SW 1271 (cell line): Measurements from ENCODE around the gene PTPN22.
A peak's percentile ranks its signal among the peaks of the same experiment; 100 is the strongest.
"Not testable (repeated sequence)": the region's sequence is repeated elsewhere in the genome, so short reads cannot be mapped to it uniquely, and the experiment has no call there.

Experiments
- DNase-seq, 2 experiments: peaks; one replicate each; lab custom pipeline; 2025; lab: John Stamatoyannopoulos, UW

Gene PTPN22

DNA sequence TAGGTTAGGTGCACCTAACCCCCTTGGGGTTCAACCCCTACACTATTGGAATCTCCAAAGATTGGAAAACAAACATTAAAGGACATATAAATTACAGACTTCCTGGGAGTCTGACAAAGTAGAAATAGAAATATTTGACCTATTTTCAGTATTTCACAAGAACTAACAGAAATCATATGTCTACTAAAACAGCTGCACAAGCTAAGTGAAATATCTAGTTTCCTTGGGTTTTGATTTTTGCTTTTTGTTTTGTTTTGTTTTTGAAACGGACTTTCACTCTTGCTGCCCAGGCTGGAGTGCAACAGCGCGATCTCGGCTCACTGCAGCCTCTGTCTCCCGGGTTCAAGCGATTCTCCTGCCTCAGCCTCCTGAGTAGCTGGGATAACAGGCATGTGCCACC lies 18.8 kb downstream of the PTPN22 start:
- not testable (repeated sequence) for DNase-seq

DNA sequence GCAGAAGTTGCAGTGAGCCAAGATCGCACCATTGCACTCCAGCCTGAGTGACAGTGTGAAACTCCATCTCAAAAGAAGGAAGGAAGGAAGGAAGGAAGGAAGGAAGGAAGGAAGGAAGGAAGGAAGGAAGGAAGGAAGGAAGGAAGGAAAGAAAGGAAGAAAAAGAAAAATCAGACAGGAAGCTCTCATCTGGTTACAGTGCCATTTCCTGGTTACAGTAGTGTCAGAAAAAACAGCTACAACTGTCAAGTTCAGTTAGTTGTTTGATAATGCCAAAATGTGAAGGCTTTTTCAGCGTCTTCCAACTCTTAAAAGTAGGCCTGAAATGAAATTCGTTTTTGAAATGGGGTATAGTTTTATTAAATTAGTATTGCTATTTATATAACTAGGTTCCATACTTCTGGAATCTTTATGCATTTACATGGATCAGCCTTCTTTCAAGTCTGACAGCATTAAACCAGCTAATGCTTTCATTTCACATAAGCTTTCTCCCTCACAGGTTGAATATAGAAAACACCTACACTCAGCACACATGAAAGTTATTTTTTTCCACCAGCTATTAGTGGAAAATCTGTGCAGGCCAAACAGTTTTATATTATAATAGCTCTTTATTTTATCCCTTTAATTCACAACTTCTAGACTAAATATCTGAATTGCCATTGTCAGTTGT lies 21.2 kb downstream of the PTPN22 start:
- no peak for DNase-seq

DNA sequence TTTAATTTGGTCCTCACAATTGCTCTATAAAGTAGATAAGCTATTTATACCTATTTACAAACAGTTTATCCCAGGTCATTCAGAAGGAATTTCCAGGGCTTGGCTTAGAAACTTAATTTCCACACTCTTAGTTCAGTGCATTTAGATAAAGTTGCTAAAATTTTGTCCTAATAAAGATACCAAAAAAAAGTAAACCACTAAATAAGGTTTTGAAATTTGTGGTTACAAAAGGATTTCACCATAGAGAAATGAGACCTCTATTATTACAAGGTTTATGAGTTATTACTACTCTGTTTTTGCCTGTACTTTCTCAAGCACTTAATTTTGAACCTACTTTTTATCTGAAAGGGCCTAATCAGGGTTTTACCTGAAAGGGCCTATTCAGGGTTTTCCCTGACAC lies 22.4 kb downstream of the PTPN22 start:
- DNase-seq = no peak

DNA sequence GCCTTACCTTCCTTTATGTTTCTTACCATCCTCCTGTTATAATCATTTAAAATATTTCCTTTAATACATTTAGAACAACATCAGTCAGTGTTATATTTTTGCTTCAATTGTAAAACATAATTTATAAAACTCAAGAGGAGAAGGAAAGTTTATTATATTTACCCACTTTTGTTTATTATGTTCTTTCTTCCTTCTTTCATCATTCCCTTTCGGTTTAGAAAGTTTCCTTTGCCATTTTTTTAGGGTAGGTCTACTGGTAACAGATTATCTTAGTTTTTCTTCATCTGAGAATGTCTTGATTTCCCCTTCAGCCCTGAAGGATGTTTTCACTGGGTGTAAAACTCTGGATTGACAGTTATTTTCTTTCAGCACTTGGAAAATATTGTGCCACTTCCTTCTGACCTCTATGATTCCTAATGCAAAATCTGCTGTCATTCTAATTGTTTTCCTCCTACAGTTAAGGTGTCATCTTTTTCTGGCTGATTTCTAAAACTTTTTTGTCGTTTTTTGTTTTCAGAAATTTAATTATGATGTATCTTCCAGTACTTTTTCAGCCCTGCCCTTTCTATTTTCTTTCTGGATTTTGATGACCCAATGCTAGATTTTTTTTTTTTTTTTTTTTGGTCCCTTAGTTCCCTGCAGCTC lies 25.0 kb downstream of the PTPN22 start:
- DNase-seq = no peak

DNA sequence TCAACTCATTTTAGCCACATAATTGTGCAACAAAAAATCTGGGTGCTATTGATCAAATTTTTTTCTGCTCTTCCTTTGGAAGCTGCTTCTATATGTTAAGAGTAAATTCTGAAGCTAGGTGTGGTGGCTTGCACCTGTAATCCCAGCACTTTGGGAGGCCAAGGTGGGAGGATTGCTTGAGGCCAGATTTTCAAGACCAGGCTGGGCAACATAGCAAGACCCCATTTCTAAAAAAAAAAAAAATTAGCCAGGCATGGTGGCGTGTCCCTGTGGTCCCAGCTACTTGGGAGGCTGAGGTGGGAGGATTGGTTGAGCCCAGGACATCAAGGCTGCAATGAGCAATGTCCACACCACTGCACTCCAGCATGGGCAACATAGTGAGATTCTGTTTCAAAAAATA lies 35.0 kb downstream of the PTPN22 start:
- no peak for DNase-seq

DNA sequence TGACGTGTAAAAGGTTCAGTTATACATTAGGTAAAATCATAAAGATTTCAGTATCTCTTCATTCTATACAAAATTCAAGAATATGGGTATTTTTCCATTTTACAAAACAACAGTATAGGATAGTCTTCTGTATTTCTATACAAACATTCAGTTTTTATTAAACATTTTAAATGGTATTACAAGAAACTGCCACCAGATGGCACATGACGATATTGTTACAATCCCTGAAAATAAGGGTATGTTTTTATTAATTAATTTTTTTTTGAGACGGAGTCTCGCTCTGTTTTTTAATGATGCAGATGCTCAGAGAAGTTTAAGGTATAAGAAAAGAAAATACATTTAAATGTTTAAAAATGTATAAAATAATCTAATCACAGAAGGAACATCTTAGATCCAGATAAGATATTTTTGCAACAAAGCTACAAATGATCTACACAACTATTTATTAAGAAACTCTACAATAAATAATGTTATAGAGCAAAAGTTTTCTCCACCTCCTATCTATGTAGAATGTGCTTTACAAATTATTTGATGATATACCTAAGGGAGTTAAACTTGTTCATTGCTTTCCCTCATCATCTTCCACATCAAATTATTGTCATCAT lies 35.7 kb downstream of the PTPN22 start:
- DNase-seq = peak in 1 of 2 experiments; percentile 73

DNA sequence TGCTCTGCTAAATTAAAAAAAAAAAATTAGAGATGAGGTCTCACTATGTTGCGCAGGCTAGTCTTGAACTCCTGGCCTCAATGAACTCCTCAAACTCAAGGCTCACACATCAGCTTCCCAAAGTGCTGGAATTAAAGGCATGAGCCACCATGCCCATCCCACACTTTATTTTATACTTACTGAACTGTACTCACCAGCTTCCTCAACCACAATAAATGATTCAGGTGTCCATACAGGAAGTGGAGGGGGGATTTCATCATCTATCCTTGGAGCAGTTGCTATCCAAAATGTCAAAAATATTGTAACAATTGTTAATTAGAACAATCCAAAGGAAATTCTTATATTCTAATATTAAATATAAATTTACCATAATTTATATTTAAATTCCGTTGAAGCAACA lies 36.8 kb downstream of the PTPN22 start:
- DNase-seq = no peak

DNA sequence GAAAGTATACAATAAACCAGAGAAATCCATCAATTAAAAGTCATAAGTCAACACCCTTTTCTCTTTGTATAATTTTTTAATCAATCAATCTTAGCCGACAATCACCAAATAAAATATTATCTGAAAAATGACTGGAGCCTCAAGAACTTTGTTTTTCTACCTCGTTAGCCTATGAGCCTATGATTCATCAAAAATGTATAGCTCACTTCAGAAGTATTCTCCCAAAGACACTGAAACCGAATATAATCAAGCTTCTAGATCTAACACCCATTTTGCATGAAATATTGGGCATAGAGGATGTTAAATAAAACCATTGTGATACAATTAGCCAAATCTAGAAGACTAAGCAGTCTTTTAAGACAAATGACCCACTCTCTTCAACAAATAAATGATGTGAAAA lies 41.5 kb downstream of the PTPN22 start:
- no peak for DNase-seq

DNA sequence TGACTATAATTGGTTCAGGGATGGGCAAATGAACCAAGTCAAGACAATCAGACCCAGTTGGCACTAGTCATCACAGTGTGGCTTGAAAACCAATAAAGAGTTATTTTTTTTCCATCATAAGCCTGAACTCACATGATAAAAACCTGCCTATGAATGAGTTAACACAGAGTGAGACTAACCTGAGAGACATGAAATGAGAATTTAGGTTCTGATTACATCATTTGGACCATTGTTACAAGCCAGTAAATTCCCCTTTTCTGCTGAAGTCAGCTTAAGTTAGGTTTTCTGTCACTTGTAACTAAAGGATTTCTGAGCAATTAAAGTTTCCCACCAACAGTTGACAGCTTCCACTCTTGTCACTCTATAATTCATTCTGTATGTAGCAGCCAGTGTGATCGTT lies 49.6 kb downstream of the PTPN22 start:
- no peak for DNase-seq

DNA sequence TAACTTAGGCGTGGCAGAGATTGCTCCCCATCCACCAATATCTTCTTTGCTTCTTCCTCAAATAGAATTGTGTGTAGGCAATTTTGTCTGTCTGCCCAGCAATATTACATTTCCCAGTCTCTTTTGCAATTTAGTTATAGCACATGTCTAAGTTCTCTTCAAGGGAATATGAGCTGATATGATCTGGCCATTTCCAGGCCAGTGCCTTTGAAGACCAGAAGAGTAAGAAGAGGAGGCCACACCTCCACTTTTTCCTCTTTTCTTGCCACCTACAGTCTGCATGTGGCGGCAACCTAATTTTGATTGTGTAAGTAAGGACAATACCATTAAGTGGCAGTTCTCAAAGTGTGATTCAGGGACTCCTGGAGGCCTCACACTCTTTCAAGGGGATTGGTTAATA lies 52.9 kb downstream of the PTPN22 start:
- DNase-seq = no peak

DNA sequence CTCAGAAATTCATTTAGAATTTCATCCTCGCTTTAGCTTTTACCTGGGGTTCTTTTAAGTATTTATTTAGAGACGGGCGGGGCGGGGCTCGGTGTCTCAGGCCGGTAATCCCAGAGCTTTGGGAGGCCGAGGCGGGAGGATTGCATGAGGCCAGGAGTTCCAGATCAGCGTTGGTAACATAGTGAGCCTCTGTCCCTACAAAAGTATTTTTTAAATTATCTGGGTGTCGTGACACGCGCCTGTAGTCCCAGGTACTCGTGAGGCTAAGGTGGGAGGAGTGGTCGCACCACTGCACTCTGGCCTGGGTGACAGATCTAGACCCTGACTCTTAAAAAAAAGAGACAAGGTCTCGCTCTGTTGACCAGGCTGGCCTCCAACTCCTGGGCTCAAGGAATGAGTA lies 58.3 kb downstream of the PTPN22 start:
- no peak for DNase-seq

DNA sequence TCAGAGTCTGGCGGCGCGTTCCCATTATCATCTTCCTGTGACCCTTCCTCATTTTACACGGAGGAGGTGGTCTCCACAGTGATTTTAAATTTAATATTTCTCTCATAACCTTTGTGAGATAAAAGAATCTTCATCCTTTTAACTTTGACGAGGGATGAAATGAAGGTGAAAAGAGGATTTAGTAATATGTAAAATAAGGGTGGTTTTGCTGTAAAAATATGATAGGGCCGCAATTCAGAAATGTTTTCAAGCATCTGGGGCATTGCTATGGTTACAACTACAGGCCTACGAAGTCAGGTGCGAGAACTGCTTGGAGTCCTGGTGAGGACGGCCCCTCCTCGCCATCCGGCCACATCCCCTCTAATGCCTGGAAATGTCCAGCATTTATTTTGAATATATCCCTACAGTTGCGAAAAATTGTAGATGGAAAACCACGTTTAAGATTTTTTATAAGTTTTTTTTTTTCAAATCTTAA lies 58.8 kb downstream of the PTPN22 start:
- DNase-seq = no peak

DNA sequence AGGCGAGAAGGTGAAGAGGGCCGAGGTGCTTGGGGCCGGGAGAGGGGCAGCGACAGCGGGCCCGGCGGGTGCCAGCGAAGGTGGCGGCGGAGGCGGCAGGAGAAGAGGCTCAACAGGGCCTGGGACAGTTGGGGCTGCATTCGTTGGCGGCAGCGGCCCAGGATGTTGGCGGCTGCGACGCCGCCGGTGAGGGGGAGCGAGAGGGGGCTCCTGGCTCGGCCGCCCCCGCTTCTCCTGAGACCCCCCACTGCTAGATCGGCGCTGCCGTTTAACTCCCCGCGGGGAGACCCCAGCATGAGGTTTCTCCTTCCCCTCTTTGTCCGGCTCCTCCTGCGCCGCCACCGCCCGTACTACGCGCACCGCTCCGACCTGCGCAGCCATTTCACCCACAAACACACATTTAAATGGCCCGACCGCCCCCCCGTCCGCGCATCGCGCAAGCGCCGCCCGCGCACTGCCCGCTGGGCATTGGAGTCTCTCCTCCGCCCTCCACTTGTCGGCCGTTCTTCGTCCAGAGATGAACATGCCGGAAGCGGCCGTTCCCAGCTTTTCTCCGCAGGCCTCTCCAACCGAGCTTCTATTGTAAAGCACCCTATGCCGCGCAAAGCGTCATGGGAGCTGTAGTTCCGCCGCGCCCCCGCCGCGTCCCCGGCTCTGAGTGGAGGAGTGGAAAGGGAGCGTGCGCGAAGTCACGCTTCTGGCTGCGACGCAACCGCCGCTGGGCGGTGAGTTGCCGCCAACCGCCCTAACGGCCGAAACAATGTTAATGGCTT lies 59.4 kb downstream of the PTPN22 start, which contains the start of gene RSBN1:
RSBN1 (minus strand) TSS at position 589 of the 773 bp plus-strand sequence; CDS start at position 525, 64 bp downstream.
- peak; percentile 100 for DNase-seq

DNA sequence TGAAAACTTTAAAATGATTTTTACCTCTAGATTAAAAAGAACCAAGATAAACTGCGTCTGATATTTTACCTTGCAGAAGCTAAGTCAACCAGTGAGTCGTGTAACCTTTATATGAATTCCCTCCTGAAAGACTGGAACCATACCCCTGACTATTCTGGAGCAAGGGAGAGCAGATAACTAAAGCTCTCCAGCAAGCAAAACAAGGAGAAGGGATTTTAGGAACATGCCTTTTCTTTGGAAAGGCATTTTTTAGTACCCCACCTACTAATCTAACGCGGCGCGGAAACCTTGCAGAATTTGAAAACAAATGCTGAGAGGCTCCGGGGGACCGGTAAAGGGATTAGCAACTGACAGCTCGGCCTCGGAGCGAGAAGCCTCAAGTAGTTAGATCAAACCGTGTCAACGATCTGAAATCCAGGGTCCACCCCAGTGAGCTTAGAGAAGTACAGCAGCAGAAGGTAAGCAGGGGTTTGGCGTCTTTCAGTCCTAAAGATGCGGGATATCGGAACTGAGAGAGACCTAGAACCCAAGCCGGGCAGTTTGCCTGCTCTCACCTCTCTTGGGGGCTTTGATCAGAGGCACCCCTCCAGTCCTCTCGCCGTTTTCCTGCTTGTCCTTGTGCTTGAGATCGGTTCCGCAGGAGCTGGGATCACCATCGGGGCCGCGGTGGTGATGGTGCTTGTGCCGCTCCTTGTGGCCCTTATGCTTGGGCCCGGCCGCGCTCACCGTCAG lies 60.2 kb downstream of the PTPN22 start:
- peak in 1 of 2 experiments; percentile 72 for DNase-seq

DNA sequence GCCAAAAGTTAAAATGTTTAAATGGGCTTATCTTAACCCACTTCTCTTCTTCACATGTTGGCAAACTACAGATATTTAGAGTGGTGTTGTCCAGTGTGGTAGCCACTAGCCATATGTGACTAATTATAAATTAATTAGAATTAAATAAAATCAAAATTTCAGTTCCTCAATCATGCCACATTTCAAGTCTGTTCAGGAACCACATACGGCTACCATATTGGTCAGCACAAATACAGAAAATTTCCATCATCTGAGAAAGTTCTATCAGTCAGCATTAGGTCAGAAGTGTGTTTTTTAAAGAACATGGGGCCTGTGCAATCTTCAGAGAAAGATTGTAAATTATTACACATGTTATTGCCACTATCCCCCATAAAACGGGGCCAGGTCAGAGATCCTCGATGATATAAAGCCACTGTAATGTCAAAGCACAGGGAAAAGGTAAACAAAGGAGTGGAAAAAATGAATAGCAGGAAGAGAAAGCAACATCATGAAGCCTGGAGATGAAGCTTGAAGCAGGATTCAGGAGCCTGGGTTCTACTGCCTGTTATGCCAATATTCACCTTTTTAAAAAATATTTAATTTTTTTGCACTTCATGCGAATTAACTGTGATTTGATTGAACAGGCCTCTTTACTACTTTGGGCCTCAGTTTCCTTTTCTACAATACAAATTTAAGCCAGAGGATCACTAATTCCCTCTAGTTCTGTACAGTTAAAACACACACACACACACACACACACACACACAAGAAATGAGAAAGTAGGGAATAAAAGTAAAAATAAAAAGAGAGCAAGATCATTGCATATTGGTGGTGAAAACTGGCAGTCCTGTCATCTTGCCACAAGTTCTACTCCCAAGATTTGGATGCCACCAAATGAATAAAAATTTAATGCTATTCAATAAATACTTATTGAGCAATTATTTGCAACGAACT lies 61.6 kb downstream of the PTPN22 start:
- DNase-seq = no peak

DNA sequence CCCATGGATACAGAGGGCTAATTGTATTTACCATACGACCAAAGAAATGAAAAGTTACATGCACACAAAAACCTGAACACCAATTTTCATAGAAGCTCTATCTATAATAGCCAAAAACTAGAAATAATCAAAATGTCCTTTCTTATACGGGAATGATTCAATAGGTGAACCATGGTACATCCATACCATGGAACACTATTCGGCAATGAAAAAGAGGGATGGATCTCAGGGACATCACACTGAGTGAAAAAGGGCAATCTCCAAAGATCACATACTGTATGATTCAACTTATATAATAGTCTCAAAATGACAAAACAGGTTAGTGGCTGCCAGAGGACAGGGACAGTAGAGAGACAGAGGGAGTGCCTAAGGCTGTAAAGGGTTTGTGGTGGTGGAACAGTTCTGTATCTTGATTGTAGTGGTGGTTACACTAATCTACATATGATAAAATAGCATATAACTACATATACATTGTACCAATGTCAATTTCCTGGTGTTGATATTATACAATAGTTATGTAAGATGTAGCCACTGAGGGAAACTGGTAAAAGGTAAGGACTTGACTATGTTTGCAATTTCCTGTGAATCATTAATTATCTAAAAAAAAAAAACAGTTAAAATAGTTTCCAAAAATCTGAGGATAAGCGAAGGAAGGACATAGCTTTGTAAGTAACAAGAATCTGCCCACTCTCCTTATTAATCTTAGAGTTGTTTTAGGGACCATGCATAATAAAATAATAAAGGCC lies 62.9 kb downstream of the PTPN22 start:
- peak in 1 of 2 experiments; percentile 36 for DNase-seq

DNA sequence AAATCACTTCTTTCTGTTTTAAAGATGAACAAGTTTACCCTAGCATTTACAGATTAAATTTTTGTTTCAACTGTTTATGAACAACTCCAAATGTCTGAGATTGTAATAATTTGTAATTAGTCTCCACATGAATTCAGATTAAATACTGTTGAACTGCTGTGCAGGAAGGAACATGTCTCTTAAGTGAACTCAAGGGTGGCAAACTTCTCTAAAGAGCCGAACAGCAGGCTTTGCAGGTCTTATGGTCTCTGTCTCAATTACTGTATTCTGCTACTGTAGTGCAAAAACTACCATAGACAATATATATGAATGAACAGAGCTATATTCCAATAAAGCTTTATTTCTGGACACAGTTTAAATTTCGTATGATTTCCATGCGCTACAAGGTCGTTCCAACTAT lies 65.9 kb downstream of the PTPN22 start:
- no peak for DNase-seq

DNA sequence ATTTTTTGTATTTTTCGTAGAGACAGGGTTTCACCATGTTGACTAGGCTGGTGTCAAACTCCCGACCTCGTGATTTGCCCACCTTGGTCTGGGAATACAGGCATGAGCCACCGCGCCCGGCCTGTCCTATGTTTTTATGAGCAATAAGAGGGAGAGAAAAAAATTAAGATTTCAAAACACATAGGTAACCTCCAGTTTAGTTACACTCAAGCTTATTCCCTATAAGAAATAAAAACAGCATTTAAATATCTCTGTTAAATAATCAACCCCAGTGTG lies 66.3 kb downstream of the PTPN22 start:
- no peak for DNase-seq

DNA sequence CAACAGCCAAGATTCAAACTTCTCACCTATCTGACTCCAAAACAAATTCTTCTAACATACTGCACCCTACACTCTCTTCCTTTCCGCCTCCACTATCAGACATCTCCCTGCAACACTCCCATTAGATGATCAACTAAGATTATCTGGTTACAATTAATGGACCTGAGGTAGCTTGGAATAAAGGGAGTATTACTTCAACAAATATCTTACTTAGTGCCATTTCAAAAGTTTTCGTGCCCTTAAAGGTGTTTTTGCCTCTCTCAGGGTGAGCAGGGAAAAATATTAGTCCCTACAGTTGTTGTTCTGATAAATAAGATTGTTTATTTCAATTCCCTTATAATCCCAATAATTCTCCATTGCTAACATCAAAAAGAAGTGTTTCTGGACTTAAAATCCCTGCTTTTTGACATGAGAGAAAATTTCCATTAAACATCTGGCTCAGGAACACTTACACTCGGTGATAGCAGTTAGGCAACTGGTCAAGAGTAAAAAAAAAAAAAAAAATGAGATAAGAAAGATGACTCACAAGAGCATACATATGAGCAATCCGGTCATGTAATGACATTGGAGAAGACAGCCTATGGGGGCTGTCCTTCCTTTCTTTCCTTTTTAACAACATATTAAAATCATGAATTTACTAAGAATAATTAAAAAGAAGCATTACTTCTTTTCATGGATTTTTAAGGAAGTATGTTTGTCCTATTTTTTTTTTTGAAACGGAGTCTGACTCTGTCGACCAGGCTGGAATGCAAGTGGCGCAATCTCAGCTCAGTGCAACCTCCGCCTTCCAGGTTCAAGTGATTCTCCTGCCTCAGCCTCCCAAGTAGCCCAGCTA lies 66.9 kb downstream of the PTPN22 start:
- peak; percentile 55 to 92 for DNase-seq
